ENCODE measurements around the gene CALCOCO1.

The CALCOCO1 gene

DNA sequence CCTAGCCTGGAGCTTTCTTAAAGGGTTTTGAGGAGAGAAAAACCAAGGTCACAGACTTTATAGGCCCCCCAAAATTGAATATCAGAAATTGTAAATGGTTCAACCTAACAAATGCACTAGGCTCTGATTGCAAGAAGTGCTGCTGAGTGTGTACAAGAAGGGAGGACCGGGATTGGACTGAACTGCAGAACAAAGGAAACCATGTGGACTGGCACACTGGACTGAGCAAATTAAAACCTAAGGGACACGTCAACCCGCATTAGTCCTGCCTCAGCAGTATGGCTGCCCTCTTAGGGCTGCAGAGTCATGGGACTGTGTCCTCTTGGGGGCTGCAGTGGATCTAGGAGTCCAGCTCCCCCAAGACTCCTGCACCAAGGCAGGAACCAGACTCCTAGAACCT is 25.4 kb upstream of the CALCOCO1 start:
- H3F3A ChIP-seq (ENCODE audit: low read depth): no peaks in the 10 kb centered on the region
- no peaks in the 10 kb centered on the region for H3K9me3 ChIP-seq (ENCODE audit: insufficient read depth, low read depth, low read length)
- TF ChIP-seq, protein P1, sequence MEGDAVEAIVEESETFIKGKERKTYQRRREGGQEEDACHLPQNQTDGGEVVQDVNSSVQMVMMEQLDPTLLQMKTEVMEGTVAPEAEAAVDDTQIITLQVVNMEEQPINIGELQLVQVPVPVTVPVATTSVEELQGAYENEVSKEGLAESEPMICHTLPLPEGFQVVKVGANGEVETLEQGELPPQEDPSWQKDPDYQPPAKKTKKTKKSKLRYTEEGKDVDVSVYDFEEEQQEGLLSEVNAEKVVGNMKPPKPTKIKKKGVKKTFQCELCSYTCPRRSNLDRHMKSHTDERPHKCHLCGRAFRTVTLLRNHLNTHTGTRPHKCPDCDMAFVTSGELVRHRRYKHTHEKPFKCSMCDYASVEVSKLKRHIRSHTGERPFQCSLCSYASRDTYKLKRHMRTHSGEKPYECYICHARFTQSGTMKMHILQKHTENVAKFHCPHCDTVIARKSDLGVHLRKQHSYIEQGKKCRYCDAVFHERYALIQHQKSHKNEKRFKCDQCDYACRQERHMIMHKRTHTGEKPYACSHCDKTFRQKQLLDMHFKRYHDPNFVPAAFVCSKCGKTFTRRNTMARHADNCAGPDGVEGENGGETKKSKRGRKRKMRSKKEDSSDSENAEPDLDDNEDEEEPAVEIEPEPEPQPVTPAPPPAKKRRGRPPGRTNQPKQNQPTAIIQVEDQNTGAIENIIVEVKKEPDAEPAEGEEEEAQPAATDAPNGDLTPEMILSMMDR (conservative IDR thresholded peaks at IDR 0.05; ENCODE audit: low read length): no peak
- no peak for TF ChIP-seq EZH2phosphoT487 (IDR thresholded peaks at IDR 0.05; ENCODE audit: borderline replicate concordance)
- no peak overlapping the region for H3K9ac ChIP-seq (ENCODE audit: low read depth, low read length, poor library complexity, severe bottlenecking)
- H4K20me1 ChIP-seq (ENCODE audit: insufficient read depth, low read length, poor library complexity, severe bottlenecking): no peaks in the 10 kb centered on the region
- no peak overlapping the region for H3K4me2 ChIP-seq (ENCODE audit: low read depth, low read length, poor library complexity, severe bottlenecking)
- H3K36me3 ChIP-seq (ENCODE audit: insufficient read depth, low read length): no peaks in the 10 kb centered on the region
- no peak overlapping the region for H2AFZ ChIP-seq (ENCODE audit: low read length)
- H3K27me3 ChIP-seq (ENCODE audit: insufficient read depth, low read length, poor library complexity, severe bottlenecking): no peaks in the 10 kb centered on the region
- no peaks in the 10 kb centered on the region for H3K9me2 ChIP-seq (replicated peaks; ENCODE audit: low read depth, low read length)
- H3K4me1 ChIP-seq (ENCODE audit: insufficient read depth, low read length, poor library complexity, severe bottlenecking): peaks cover 42% of the 10 kb centered on the region
- no peaks in the 10 kb centered on the region for H3K79me2 ChIP-seq (ENCODE audit: insufficient read depth, low read length)
- no peak overlapping the region for H3K4me3 ChIP-seq (ENCODE audit: low read length, poor library complexity, severe bottlenecking)

DNA sequence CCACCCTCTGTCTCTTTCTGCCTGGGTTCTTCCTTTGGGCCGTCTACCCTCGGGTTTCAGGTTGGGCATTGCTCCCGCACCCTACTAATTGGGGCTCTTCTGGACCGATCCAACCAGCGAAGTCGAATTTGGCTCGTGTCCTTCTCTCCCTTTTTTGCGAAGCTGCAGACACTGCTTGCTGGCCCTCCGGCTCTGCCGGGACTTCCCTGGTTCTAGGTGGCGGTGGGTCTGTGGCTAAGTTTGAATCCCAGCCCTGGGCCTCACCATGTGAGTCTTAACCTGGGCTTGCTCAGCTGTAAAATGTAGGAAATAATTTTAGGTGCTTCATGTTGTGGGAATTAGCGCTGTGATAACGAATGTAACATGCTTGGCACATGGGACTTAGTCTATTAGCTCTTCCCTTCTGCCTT is 24.9 kb upstream of the CALCOCO1 start:
- Histone ChIP-seq H3K27me3 (ENCODE audit: insufficient read depth, low read length, poor library complexity, severe bottlenecking) (no peaks in the 10 kb centered on the region), H3K4me1 (ENCODE audit: insufficient read depth, low read length, poor library complexity, severe bottlenecking) (peaks cover 42% of the 10 kb centered on the region)

DNA sequence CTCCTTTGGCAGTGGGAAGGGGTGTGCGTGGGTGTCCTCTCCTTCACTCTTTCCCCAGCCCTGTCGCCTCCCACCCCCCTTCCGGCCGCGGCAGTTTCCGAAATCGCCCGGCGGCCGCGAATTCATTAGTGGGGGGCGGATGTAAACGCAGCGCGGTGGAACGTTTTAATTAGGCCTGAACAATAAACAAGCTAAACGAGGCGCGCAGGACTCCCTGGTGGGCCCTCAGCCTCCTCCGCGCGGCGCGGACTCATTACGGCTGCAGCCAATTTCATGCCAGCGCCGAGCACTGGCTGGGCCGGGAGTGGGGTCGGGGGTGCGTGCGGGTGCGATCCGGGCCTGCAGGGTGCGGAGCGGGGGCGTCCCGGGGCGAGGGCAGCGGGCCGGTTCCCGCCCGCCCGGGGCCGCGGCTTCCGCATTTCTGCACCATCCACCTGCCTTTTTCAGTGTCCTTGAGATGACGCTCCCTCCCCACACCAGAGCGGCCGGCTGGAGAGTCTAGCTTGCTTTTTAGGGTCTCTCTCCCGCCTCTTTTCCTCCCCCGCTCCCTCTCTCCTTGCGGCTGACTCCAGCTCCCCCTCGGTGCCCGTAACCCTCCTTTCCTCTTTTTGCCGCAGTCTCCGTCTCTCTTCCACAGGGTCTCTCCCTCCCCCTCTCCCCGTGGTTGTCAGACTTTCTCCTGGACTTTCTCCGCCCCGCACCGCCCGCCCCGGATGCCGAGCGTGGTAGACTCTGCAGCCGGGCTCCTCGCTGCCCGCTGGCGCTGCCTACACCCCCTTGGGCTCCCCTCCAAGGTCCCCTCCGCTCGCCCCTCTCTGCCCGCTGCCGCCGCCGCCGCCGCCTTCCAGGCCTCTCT is 24.3 kb upstream of the CALCOCO1 start, which contains the start of gene CISTR:
CISTR (minus strand) TSS at position 644 of the 856 bp plus-strand sequence.
- no peak for TF ChIP-seq EZH2phosphoT487 (IDR thresholded peaks at IDR 0.05; ENCODE audit: borderline replicate concordance)
- TF ChIP-seq, protein P1 (conservative IDR thresholded peaks at IDR 0.05; ENCODE audit: low read length): no peak
- Histone ChIP-seq H3K4me1 (ENCODE audit: insufficient read depth, low read length, poor library complexity, severe bottlenecking) (peaks cover 42% of the 10 kb centered on the region), H3K9me2 (replicated peaks; ENCODE audit: low read depth, low read length) (no peaks in the 10 kb centered on the region), H2AFZ (ENCODE audit: low read length) (no peak within 1 kb of the TSS), H3K36me3 (ENCODE audit: insufficient read depth, low read length) (no peaks in the 10 kb centered on the region), H3K4me3 (ENCODE audit: low read length, poor library complexity, severe bottlenecking) (peak within 1 kb of the TSS; percentile 4), H3K27me3 (ENCODE audit: insufficient read depth, low read length, poor library complexity, severe bottlenecking) (no peaks in the 10 kb centered on the region), H3F3A (ENCODE audit: low read depth) (no peaks in the 10 kb centered on the region), H3K79me2 (ENCODE audit: insufficient read depth, low read length) (no peaks in the 10 kb centered on the region), H3K4me2 (ENCODE audit: low read depth, low read length, poor library complexity, severe bottlenecking) (no peak within 1 kb of the TSS), H4K20me1 (ENCODE audit: insufficient read depth, low read length, poor library complexity, severe bottlenecking) (no peaks in the 10 kb centered on the region), H3K9me3 (ENCODE audit: insufficient read depth, low read depth, low read length) (no peaks in the 10 kb centered on the region), H3K9ac (ENCODE audit: low read depth, low read length, poor library complexity, severe bottlenecking) (no peak within 1 kb of the TSS)

More for the DNA sequence above, 24.9 kb upstream of the CALCOCO1 start:
- H3K9me2 ChIP-seq (replicated peaks; ENCODE audit: low read depth, low read length): no peaks in the 10 kb centered on the region
- TF ChIP-seq EZH2phosphoT487 (IDR thresholded peaks at IDR 0.05; ENCODE audit: borderline replicate concordance): no peak
- TF ChIP-seq, protein P1 (conservative IDR thresholded peaks at IDR 0.05; ENCODE audit: low read length): no peak
- H3K9me3 ChIP-seq (ENCODE audit: insufficient read depth, low read depth, low read length): no peaks in the 10 kb centered on the region
- no peak overlapping the region for H3K4me2 ChIP-seq (ENCODE audit: low read depth, low read length, poor library complexity, severe bottlenecking)
- H4K20me1 ChIP-seq (ENCODE audit: insufficient read depth, low read length, poor library complexity, severe bottlenecking): no peaks in the 10 kb centered on the region
- H3K4me3 ChIP-seq (ENCODE audit: low read length, poor library complexity, severe bottlenecking): no peak overlapping the region
- H3K36me3 ChIP-seq (ENCODE audit: insufficient read depth, low read length): no peaks in the 10 kb centered on the region
- H3K9ac ChIP-seq (ENCODE audit: low read depth, low read length, poor library complexity, severe bottlenecking): no peak overlapping the region
- H3K79me2 ChIP-seq (ENCODE audit: insufficient read depth, low read length): no peaks in the 10 kb centered on the region
- no peak overlapping the region for H2AFZ ChIP-seq (ENCODE audit: low read length)
- H3F3A ChIP-seq (ENCODE audit: low read depth): no peaks in the 10 kb centered on the region
